Measurements from ENCODE around the gene CACNA1E. TPM values are rescaled to one million over a fixed set of nuclear protein-coding genes. Genes with fewer than 3 reads are reported as not detected.
"Not testable (repeated sequence)": the region's sequence is repeated elsewhere in the genome, so short reads cannot be mapped to it uniquely, and the experiment has no call there.

Gene CACNA1E
- total RNA-seq, 2 experiments from 2014 or later = not detected

DNA sequence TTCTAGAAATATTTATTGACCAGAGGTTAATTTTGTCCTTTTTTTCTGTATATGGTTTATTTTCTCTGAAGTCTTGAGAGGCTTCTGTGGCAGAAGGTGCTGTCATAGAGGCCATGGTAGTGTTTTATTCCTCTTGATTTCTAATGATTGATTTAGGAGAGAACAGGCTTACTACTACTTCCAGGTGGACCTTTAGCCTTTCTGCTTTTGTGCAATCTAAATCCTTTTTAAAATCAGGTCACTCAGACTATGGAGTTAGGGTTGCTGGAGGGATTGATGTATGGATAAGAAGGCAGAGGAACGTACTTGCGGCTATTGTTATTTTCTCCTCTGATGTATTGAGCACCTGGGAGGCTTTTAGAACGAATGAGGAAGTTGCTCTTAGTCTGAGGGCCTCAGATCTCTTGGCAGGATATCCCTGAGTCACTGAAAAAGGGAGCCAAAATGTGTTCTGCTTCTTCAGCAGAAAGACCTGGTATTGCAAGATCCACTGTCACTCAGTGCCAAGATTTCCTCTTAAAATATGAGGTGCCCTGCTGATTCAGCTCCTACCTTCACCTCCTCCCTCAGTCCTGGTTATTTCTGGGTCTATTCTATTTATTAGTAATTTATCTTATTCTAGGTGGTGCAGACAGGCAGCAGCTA lies 300.8 kb downstream of the CACNA1E start:
- POLR2A ChIA-PET = no interaction called here
- CTCF ChIA-PET = no interaction called here

DNA sequence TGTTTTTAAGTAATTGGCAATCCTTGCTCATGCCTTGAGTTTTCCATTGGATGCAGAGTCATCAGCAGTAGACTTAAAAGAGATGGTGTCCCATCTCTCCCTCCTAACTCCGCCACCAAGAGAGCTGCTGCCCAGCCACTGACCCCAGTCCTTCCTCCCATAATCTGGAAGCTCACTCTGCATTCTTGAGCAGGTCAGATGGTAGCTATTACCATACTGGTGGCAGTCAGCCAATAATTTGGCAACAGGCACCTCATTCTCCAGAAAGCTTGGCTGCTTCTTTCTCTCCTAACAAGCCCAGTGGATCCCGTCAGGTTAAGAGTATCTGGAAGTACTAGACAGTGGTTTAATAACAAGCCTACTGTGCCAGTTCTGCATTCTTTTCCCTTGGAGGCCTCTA lies 306.1 kb downstream of the CACNA1E start:
- POLR2A ChIA-PET = no interaction called here
- CTCF ChIA-PET = no interaction called here

DNA sequence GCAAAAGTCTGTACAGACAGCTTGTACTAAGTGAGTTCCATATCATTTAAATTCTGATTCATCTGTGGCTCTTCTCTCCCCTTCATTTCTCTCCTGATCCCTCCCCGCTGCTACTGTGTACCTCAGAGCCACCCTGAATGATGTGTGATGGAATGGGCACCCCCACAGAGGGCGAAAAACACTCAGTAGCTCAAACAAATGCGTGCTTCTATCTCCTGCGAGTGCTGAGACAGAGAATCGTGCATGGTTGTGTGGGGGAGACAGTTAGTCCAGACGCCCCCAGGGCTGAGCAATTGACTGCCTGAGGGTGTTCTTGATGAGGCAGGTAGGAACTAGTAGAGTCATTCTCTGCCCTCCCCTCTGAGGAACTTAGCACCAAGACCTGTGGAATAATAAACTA lies 308.4 kb downstream of the CACNA1E start:
- ChIA-PET CTCF (no interaction called here), POLR2A (no interaction called here)

DNA sequence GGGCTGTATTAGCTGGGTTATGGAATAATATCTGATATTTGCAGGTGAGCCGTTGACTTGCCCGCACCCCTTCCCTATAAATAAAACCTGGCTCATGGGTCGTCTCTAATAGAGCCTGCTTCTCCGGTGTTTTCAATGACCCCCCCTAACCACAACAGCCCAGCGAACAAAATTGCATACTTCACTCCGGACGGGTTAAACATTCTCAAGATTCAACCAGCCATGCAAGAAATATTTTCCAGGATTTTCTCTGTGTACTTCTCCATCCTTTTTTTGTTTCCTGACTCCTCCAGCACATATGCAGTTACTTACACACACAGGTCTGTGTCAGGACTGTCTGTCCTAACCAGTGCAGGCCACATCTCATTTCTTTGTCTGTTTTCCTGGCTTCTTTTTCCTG lies 310.5 kb downstream of the CACNA1E start:
- ChIA-PET CTCF (no interaction called here), POLR2A (no interaction called here)

DNA sequence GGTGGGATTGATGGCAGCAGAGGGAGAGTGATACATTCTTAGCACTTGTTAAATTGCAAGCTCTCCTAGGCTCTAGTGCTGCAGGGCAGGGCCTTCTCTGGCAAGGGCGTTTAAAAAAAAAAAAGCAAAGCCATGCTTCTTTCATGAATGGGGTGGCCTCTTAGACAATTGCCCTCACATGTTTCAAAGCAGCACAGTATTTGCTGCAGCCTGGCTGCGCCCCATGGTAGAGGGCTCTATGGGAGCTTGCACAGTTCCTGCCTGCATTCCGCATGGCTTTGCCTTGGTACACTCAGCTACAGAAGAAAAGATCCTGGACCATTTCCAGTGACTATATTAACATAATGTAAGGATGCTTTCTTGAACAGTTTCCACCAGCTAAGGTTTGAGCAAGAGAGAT lies 311.0 kb downstream of the CACNA1E start:
- ChIA-PET CTCF (no interaction called here), POLR2A (no interaction called here)

DNA sequence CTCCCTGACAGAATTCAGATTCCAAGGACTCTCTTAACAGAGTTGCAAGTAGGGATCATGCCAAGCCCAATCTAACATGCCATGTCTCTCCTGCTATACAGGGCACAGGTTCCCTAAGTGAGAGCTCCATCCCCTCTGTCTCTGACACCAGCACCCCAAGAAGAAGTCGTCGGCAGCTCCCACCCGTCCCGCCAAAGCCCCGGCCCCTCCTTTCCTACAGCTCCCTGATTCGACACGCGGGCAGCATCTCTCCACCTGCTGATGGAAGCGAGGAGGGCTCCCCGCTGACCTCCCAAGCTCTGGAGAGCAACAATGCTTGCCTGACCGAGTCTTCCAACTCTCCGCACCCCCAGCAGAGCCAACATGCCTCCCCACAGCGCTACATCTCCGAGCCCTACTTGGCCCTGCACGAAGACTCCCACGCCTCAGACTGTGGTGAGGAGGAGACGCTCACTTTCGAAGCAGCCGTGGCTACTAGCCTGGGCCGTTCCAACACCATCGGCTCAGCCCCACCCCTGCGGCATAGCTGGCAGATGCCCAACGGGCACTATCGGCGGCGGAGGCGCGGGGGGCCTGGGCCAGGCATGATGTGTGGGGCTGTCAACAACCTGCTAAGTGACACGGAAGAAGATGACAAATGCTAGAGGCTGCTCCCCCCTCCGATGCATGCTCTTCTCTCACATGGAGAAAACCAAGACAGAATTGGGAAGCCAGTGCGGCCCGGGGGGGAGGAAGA lies 315.0 kb downstream of the CACNA1E start:
- CTCF ChIA-PET = no interaction called here
- POLR2A ChIA-PET = no interaction called here

DNA sequence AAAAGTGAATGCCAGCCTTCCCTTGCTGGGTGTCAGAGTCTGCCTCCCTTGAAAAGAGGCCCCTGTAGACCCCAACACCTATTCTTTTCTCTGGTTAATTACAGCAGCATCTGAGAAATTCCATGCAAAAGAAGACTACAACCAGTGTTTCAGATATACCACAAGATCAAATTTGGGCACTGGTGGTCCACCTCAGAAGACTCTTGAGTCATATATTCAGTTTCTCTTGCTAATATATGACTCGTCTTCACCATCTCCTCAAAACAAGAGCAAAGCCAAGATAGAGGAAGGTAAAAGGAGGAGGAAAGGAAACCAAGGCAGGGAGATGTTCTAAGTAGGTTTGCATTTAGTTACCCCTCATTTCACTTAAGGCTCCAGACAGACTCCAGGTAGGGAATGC lies 318.3 kb downstream of the CACNA1E start:
- POLR2A ChIA-PET = no interaction called here
- CTCF ChIA-PET = no interaction called here

DNA sequence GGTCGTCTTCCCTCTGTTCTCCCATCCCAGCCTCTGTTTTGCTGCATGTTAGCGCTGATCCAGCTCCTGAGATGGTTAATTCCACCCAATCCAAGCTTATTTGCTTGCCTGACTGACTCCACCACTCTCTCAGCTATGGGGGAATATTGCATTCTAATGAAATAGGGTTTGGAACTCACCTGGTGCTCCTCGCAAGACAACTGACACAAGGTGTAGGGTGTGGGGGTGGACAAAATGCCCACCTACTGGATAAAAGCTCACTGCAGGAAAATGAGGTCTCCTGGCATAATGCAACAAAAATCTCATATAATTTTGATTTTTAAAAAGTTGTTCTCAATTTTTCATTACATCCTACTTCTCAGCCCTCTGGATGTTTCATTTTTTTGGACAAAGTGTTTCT lies 319.1 kb downstream of the CACNA1E start:
- ChIA-PET POLR2A (no interaction called here), CTCF (no interaction called here)

DNA sequence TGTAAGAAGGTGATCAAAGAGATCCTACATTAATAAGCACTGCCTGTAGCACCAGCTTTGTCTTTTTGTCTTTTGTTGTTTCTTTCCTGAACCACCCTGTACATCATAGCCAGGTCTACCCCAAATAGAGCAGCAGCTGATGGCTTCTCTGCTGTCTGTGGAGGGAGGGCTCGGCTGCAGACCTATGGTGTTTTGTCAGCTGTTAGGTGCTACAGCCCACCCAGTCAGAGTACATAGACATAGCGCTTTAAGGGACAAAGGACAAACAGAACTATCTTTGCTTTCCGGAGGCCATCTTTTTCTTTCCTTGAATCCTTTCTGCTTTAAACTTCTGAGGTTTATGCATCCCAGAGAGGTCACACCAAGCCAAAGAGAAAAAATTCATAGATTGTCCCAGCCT lies 320.1 kb downstream of the CACNA1E start:
- ChIA-PET CTCF (no interaction called here), POLR2A (no interaction called here)

DNA sequence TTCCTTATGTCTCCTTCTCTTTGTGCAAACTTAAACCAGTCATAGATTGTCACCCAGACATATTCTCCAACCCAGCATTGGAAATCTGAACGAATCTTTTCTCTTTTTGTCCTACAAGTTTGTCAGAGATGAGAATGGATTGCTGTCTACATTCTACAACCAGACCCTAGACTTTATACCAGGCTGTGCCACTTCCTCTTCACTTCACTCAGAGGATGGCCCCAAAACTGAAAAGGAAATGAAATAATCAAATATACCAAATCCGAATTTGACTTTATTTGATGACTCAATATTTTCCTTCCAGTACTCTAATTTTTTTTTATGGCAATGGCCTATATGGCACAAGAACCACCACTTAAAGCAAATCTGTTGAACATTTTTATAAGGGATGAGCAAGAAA lies 321.7 kb downstream of the CACNA1E start:
- CTCF ChIA-PET = no interaction called here
- POLR2A ChIA-PET = no interaction called here

DNA sequence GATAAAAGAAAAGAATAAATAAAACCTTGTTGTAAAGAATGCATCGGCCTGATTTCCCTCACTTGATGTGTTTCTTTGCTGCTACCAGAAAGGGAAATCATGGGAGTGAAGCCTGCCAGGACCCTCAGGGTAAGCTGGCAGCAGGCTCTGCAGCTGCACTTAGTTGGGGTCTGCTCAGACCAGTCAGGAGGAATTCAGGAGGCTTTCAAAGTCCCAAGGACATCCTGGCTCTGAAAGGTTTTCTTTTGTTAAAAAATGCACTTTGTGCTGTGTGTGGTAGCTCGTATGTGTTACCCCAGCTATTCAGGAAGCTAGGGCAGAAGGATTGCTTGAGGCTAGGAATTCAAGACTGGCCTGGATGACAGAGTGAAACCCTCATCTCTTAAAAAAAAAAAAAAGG lies 323.4 kb downstream of the CACNA1E start:
- POLR2A ChIA-PET = no interaction called here

DNA sequence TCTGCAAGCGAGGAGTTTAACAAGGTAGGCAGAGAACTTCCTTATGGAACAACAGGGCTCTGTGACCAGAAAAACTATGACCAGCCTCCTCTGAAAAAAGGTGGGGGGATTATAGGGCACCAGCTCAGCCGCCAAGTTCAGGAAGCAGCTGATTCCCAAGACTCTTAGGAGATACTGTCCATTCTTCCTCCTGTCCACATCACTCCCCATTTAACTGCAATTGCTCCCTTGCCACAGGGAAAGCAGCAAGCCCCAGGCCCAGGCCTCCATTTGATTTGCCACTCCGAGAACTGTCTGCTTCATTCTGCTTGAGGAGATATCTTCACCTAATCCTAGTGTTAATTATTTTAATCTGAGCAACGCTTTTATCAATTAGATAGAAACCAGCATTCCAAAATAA lies 323.9 kb downstream of the CACNA1E start:
- ChIA-PET CTCF (no interaction called here), POLR2A (no interaction called here)

More for the DNA sequence above, 323.4 kb downstream of the CACNA1E start:
- CTCF ChIA-PET = no interaction called here

DNA sequence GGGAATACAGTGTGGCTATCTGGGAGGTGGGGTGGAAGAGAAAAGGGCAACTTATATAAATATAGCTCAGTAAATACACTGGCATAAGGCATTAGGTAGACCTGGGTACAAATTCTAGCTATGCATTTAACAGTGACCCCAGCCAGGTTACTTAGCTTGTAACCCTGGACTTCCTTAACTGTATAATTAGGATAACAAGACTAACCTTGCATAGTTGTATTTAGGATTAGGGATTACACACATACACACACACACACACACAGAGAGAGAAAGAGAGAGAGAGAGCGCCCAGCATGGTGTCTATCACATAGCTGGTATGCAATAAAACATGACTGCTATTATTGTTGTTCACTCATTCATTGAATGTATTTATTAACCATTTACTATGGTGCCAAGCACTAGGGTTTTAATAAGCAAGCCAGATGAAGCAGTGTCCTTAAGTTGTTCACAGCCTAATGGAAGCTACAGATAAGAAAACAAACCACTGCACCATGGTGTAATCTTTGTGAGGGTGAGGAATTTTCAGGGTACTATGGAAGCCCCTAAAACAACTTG lies 326.8 kb downstream of the CACNA1E start:
- ChIA-PET POLR2A (no interaction called here), CTCF (no interaction called here)

DNA sequence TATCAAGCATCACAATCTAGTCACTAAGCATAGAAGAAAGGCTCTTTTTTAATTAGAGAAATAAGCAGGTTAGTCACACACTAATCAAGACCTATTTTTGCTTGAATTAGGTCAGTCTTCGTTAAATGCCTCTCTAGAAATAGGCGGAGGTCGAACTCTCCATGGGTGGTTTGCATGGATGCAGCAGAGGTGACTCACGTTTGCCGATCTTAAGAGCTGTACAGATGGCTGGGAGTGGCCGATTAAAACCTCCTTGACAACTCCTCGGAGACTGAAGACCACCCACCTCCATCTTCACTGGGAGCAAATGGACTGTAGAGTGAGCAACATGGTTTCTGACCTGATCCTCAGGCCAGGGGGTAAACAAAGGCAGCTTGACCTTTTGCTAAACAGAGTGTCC lies 328.9 kb downstream of the CACNA1E start:
- ChIA-PET CTCF (no interaction called here), POLR2A (no interaction called here)

DNA sequence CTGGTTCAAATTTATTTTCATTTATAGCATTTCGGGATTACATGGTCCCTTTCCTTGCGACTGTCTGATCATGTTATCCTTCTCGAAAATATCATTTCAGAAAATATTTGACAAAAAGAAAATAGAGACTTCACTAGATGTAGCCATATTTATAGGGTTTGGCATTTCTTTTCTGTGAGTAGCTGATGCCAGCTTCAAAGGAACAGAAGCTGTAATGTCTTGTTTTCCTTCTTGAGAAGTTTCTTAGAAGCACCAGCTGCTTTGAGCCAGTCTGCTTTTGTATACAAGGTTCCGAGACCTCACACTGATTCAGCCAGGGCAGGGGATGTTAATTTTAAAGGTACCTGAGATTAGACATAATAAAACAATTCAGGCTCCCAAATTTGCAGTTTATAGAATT lies 329.9 kb downstream of the CACNA1E start:
- ChIA-PET CTCF (no interaction called here), POLR2A (no interaction called here)

DNA sequence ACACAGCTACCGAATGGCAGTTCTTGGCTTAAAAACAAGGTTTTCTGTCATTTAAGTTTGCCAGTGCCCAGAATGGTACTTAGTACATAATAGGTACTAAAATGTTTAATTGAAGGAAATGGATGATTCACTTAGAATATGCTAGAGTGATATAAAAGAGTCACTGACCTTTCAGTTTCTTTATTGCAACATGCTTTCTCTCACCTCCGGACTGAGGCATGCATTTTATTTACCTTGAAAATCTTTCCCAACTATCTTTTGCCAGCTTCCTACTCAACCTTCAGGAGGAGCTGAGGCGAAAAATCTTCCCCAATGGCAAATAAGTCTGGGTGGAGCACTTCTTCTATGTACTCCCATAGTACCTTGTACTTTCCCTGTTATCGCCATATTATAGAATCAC lies 333.3 kb downstream of the CACNA1E start:
- CTCF ChIA-PET = no interaction called here
- POLR2A ChIA-PET = no interaction called here

DNA sequence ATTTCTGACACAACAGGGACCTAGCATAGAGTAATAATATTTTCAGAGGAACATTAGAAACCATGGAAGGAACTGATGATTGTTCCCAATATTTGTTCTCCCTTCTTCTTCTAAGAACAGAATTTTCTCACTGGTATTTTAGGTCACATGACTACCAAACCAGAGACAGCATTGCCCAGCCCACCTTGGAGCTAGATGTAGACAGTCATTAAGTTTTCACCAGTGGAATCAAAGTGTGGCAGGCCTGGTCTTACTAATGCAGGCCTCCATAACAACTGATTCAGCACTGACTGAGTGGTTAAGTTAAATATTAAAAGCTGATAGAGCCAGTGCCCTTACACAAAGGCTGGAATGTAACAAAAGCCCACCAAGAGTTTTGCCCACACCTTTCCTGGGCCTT lies 333.8 kb downstream of the CACNA1E start:
- POLR2A ChIA-PET = no interaction called here
- CTCF ChIA-PET = no interaction called here

DNA sequence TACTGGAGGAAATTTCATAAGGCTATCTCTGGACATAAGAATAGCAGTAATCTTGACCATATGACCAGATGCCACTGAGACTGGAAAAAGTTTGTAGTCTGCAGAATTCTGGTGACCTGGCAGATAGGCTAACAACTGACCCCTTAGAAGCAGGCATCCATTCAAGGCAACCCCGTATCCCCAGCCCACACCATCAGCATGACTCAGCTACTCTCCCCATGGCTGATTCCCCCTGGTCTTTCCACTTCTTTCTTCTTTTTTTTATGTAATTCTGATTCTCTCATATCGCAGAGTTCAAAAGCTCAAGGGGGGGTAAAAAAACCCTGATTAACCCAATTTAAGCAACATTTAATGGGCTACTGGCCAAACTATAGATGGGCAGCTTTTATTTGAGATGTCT lies 335.1 kb downstream of the CACNA1E start:
- CTCF ChIA-PET = no interaction called here
- POLR2A ChIA-PET = no interaction called here

DNA sequence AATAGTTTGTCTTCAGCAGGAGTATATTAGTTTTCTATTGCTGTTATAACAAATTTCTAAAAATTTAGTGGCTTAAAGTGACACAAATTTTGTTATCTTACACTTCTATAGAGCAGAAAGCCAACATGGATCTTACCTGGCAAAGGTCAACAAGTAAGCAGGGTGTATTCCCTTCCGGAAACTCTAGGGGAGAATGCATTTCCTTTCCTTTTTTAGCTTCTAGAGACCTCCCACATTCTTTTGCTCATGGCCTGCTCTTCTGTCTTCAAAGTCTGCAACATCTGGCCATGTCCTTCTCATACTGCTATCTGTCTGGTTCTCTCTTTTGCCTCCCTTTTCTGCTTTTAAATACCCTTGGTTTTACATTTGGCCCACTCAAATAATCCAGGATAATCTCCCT lies 335.6 kb downstream of the CACNA1E start:
- POLR2A ChIA-PET = no interaction called here
- CTCF ChIA-PET = no interaction called here

DNA sequence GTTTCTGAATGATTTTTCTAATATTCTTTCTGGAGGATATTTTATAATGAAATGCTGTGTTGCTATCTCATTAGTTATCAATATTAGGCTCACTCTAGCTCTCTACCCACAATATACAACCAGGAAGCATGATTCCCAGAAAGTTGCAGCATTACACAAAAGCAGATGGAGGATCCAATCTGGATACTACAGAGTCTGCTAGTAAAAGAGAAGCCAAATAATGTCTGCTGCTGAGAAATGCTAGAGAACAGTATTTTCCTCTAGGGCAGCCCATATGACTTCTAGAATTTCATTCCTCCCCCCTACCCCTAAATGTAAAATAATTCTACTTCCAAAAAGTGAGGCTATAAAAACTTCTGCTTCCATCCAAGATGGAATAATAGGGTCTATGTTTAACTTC lies 338.4 kb downstream of the CACNA1E start:
- POLR2A ChIA-PET = no interaction called here
- CTCF ChIA-PET = no interaction called here

DNA sequence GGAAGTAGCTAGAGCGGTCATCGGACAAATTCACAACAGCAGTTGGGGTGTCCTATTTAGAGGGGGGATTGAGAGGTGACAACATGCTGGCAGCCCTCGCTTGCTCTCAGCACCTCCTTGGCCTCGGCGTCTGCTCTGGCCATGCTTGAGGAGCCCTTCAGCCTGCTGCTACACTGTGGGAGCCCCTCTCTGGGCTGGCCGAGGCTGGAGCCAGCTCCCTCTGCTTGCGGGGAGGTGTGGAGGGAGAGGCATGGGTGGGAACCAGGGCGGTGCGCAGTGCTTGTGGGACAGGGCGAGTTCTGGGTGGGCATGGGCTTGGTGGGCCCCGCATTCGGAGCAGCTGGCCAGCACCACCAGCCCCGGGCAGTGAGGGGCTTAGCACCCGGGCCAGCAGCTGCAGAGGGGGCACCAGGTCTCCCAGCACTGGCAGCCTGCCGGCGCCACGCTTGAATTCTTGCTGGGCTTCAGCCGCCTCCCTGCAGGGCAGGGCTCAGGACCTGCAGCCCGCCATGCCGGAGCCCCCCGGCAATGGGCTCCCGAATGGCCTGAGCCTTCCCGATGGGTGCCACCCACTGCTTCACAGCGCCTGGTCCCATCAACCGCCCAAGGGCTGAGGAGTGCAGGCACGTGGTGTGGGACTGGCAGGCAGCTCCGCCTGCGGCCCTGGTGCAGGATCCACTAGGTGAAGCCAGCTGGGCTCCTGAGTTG lies 349.0 kb downstream of the CACNA1E start:
- CTCF ChIA-PET = not testable (repeated sequence)

More for the DNA sequence above, 349.0 kb downstream of the CACNA1E start:
- POLR2A ChIA-PET = not testable (repeated sequence)
